Activated B cell treated with CpG ODN at 0.5 μM for 24 hours (primary cell): ENCODE results near the gene SLX9. TPM values are rescaled to one million over a fixed set of nuclear protein-coding genes. Genes with fewer than 3 reads are reported as not detected.
A peak's percentile ranks its signal among the peaks of the same experiment; 100 is the strongest.

Experiments
- ATAC-seq: fragments of 200-7000 bp; cut with Tn5 transposase; one replicate; pipeline ENCODE4 v1.10.0; 2021; ENCODE audit warnings: low read depth, mild to moderate bottlenecking, moderate library complexity
- CTCF ChIA-PET: fragments of 350-600 bp; sonication (Branson Sonifier 250); formaldehyde crosslinking; loops from one replicate; lab custom pipeline; 2021; ENCODE audit warnings: antibody characterized with exemption; lab: Charles Lee
- POLR2A ChIA-PET: fragments of 350-600 bp; sonication (Branson Sonifier 250); formaldehyde crosslinking; loops from one replicate; lab custom pipeline; 2021; ENCODE audit warnings: antibody characterized with exemption; lab: Charles Lee
- DNase-seq: peaks from one replicate; pipeline ENCODE4 v3.0.0; 2022
- H3K27ac Mint-ChIP-seq: one replicate; pipeline ENCODE4 v1.8.0; 2020; ENCODE audit warnings: mixed read lengths
- H3K27me3 Mint-ChIP-seq: one replicate; pipeline ENCODE4 v1.8.0; 2021; ENCODE audit warnings: mixed read lengths
- H3K36me3 Mint-ChIP-seq: one replicate; pipeline ENCODE4 v1.8.0; 2021; ENCODE audit warnings: low read depth, mixed read lengths
- H3K4me1 Mint-ChIP-seq: one replicate; pipeline ENCODE4 v1.8.0; 2021; ENCODE audit warnings: mixed read lengths
- H3K4me3 Mint-ChIP-seq: one replicate; pipeline ENCODE4 v1.8.0; 2020; ENCODE audit warnings: mild to moderate bottlenecking, mixed read lengths
- H3K9me3 Mint-ChIP-seq: one replicate; pipeline ENCODE4 v1.8.0; 2020; ENCODE audit warnings: mixed read lengths
- intact Hi-C: fragments of 100-400 bp; cut with micrococcal nuclease; formaldehyde crosslinking; loops from one replicate; pipeline ENCODE4 v1.15.1; 2024
- total RNA-seq: library from RNA; stranded (reverse); gene quantifications from 2 replicates; pipeline ENCODE4 v1.2.3, GENCODE V29; 2022
- TF ChIP-seq, protein P1 (sequence below): fragments of 200-600 bp; IDR thresholded peaks from one replicate; pipeline ENCODE4 v1.8.0; 2022; ENCODE audit warnings: antibody characterized with exemption, mild to moderate bottlenecking

The SLX9 gene
- total RNA-seq, 1 donor from 2014 or later, result 26.0 TPM

GRCh38 chr21:44904141-44904923 lies 35.5 kb upstream of the SLX9 start:
- CTCF ChIA-PET, result no interaction called here
- intact Hi-C loops, result no loop called here

DNA sequence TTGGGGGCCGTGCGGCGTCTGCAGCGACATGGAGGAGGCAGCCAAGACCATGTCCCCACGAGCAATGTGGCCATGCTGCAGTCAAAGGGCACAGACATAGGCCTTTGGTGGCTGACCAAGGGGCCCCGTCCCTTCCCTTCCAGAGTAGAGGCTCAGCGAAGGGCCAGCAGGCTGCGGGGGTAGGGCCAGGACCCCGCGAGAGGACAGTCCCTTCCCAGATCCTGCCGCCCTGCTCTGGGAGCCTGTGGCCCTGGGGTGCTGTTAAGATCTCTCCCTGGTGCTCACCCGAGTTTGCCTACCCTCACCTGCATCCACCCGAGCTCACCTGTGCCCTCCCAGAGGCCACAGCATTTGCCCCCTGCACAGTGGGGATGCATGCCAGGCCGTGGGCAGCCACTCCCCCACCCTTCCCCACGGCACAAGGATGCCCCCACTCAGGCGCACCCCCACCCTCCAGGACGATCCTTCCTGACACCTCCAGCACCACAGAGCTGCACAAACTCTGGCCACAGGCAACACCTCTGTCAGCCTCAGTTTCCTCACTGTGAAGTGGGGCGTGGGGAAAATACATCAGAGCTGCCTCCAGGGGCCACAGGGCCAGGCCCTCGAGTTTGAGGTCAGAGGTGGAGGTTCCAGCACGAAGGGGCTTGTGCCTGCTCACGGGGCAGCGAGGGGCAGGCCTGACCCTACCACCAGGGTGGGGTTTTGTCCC lies 34.7 kb upstream of the SLX9 start:
- TF ChIP-seq, protein P1, sequence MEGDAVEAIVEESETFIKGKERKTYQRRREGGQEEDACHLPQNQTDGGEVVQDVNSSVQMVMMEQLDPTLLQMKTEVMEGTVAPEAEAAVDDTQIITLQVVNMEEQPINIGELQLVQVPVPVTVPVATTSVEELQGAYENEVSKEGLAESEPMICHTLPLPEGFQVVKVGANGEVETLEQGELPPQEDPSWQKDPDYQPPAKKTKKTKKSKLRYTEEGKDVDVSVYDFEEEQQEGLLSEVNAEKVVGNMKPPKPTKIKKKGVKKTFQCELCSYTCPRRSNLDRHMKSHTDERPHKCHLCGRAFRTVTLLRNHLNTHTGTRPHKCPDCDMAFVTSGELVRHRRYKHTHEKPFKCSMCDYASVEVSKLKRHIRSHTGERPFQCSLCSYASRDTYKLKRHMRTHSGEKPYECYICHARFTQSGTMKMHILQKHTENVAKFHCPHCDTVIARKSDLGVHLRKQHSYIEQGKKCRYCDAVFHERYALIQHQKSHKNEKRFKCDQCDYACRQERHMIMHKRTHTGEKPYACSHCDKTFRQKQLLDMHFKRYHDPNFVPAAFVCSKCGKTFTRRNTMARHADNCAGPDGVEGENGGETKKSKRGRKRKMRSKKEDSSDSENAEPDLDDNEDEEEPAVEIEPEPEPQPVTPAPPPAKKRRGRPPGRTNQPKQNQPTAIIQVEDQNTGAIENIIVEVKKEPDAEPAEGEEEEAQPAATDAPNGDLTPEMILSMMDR, result no peak
- peak overlapping the region; percentile 7 for H3K27ac Mint-ChIP-seq

More at GRCh38 chr21:44904141-44904923, 35.5 kb upstream of the SLX9 start:
- peak overlapping the region; percentile 6 for H3K27ac Mint-ChIP-seq
- POLR2A ChIA-PET, result no interaction called here
- TF ChIP-seq, protein P1, result no peak
- H3K4me1 Mint-ChIP-seq, result peaks cover 39% of the 10 kb centered on the region
- H3K27me3 Mint-ChIP-seq, result no peaks in the 10 kb centered on the region
- peaks cover 66% of the 10 kb centered on the region for H3K36me3 Mint-ChIP-seq
- no peak for ATAC-seq
- no peaks in the 10 kb centered on the region for H3K9me3 Mint-ChIP-seq
- DNase-seq, result no peak
- no peak overlapping the region for H3K4me3 Mint-ChIP-seq

GRCh38 chr21:44905728-44906090 lies 34.1 kb upstream of the SLX9 start:
- Mint-ChIP-seq H3K4me3 (no peak overlapping the region), H3K36me3 (peaks cover 61% of the 10 kb centered on the region), H3K27ac (no peak overlapping the region), H3K4me1 (peaks cover 52% of the 10 kb centered on the region), H3K27me3 (no peaks in the 10 kb centered on the region), H3K9me3 (no peaks in the 10 kb centered on the region)
- POLR2A ChIA-PET, result interaction anchor here (0.7 kb wide), 1 partner anchor 15 kb away, joined by 3 read pairs; the partner anchor contains the start of gene ITGB2
- ATAC-seq, result no peak
- TF ChIP-seq, protein P1, result no peak
- intact Hi-C loops, result no loop called here
- CTCF ChIA-PET, result no interaction called here
- DNase-seq, result no peak

More for the DNA sequence above, 34.7 kb upstream of the SLX9 start:
- H3K4me1 Mint-ChIP-seq, result peaks cover 47% of the 10 kb centered on the region
- CTCF ChIA-PET, result no interaction called here
- H3K27me3 Mint-ChIP-seq, result no peaks in the 10 kb centered on the region
- intact Hi-C loops, result no loop called here
- no peak overlapping the region for H3K4me3 Mint-ChIP-seq
- ATAC-seq (no peak), DNase-seq (no peak)
- POLR2A ChIA-PET, result interaction anchor here (0.7 kb wide), 1 partner anchor 16 kb away, joined by 3 read pairs; the partner anchor contains the start of gene ITGB2
- peaks cover 67% of the 10 kb centered on the region for H3K36me3 Mint-ChIP-seq
- no peaks in the 10 kb centered on the region for H3K9me3 Mint-ChIP-seq

- ChIA-PET CTCF (interaction anchor here (0.8 to 2.4 kb wide), 4 partner anchors 9 to 25 kb away, joined by 4 to 12 read pairs (median 6); no protein-coding TSS in a partner anchor), POLR2A (interaction anchor here (0.6 to 2.8 kb wide), 8 partner anchors 12 to 79 kb away, joined by 3 to 28 read pairs (median 5); partner anchors contain the start of genes ITGB2 and PTTG1IP)
- DNase-seq (no peak), ATAC-seq (peak; percentile 53)
- TF ChIP-seq, protein P1, result no peak
- Mint-ChIP-seq H3K27me3 (no peaks in the 10 kb centered on the region), H3K27ac (peak overlapping the region; percentile 70), H3K36me3 (peaks cover 48% of the 10 kb centered on the region), H3K4me3 (peak overlapping the region; percentile 48), H3K4me1 (peaks cover 68% of the 10 kb centered on the region), H3K9me3 (no peaks in the 10 kb centered on the region)
- intact Hi-C loops, result loop anchor here (1.0 kb wide), 1 partner anchor 23 kb away; no protein-coding TSS in a partner anchor
Measured at GRCh38 chr21:44907225-44907965, 32.4 kb upstream of the SLX9 start.
